H1 (cell line): ENCODE measurements around the gene DLG5. TPM values are rescaled to one million over a fixed set of nuclear protein-coding genes. Genes with fewer than 3 reads are reported as not detected.

Experiments used
- CTCF ChIA-PET: fragments of 300-600 bp; sonication (Branson Sonifier 250); formaldehyde crosslinking; loops from one replicate; lab custom pipeline; 2021; ENCODE audit not compliant: partially characterized antibody; lab: Charles Lee
- POLR2A ChIA-PET: fragments of 300-600 bp; sonication (Branson Sonifier 250); formaldehyde crosslinking; loops from one replicate; lab custom pipeline; 2021; ENCODE audit warnings: inconsistent platforms; ENCODE audit not compliant: partially characterized antibody; lab: Charles Lee
- DNase-seq, 2 experiments: peaks; one replicate each; pipeline versions ENCODE4 v3.0.0 to v3.0.0-alpha.2; 2010 to 2022; ENCODE audit warnings: low spot score in 2 of 2, low read depth in 1 of 2, mixed read lengths in 1 of 2
- FAIRE-seq: peaks from 2 replicates; lab custom pipeline; 2011; peaks lifted over from hg19 to GRCh38; lab: Jason Lieb, UNC
- H2AFZ ChIP-seq: 2 replicates; pipeline ENCODE4 v1.8.1; 2012; ENCODE audit warnings: low read length, inconsistent platforms
- H2AK5ac ChIP-seq: 2 replicates; pipeline ENCODE4 v1.6.1; 2013; ENCODE audit warnings: low read depth, low read length
- H2BK120ac ChIP-seq: replicated peaks from 2 replicates; pipeline ENCODE3; 2013; ENCODE audit warnings: low read depth, low read length, inconsistent platforms
- H2BK12ac ChIP-seq: 2 replicates; pipeline ENCODE4 v1.6.1; 2013; ENCODE audit warnings: low read depth, low read length
- H2BK15ac ChIP-seq: 2 replicates; pipeline ENCODE4 v1.6.1; 2013; ENCODE audit warnings: low read length
- H2BK20ac ChIP-seq: 2 replicates; pipeline ENCODE4 v1.6.1; 2013; ENCODE audit warnings: low read length
- H2BK5ac ChIP-seq: 2 replicates; pipeline ENCODE4 v1.6.1; 2013; ENCODE audit warnings: low read depth, low read length
- H3K14ac ChIP-seq: 2 replicates; pipeline ENCODE4 v1.6.1; 2013; ENCODE audit warnings: inconsistent platforms; ENCODE audit not compliant: insufficient read length
- H3K18ac ChIP-seq: 2 replicates; pipeline ENCODE4 v1.6.1; 2013; ENCODE audit warnings: low read length; ENCODE audit errors: extremely low read depth
- H3K23ac ChIP-seq: 2 replicates; pipeline ENCODE4 v1.6.1; 2013; ENCODE audit warnings: inconsistent platforms; ENCODE audit not compliant: insufficient read length
- H3K23me2 ChIP-seq: 2 replicates; pipeline ENCODE4 v1.6.1; 2013; ENCODE audit warnings: low read depth, low read length
- H3K27ac ChIP-seq: 2 replicates; pipeline ENCODE4 v1.6.1; 2011; ENCODE audit warnings: low read depth, low read length, inconsistent platforms
- H3K27me3 ChIP-seq, 4 experiments: replicated peaks in 1 of 4; 1 replicate in 1 of 4; 2 replicates in 3 of 4; pipeline versions ENCODE4 v1.6.1 to v1.8.1; 2011 to 2013; ENCODE audit warnings: low read length in 3 of 4, mild to moderate bottlenecking in 3 of 4, inconsistent platforms in 2 of 4, mixed read lengths in 2 of 4, moderate library complexity in 1 of 4; ENCODE audit not compliant: control insufficient read depth in 3 of 4, insufficient read depth in 3 of 4; ENCODE audit errors: extremely low read depth in 1 of 4
- H3K36me3 ChIP-seq, 4 experiments: 2 replicates each; pipeline versions ENCODE4 v1.6.1 to v1.8.1; 2011 to 2013; ENCODE audit warnings: mild to moderate bottlenecking in 4 of 4, low read length in 3 of 4, moderate library complexity in 2 of 4, control low read depth in 1 of 4, inconsistent platforms in 1 of 4; ENCODE audit not compliant: insufficient read depth in 4 of 4, control insufficient read depth in 2 of 4
- H3K4ac ChIP-seq: replicated peaks from 2 replicates; pipeline ENCODE3; 2013; ENCODE audit warnings: low read length, low read depth, mixed read lengths, inconsistent platforms; ENCODE audit not compliant: insufficient read length
- H3K4me1 ChIP-seq, 4 experiments: replicated peaks in 1 of 4; 1 replicate in 1 of 4; 2 replicates in 3 of 4; pipeline versions ENCODE4 v1.6.1 to v1.8.1; 2011 to 2013; ENCODE audit warnings: low read length in 3 of 4, inconsistent platforms in 2 of 4, mixed read lengths in 1 of 4; ENCODE audit not compliant: insufficient read depth in 4 of 4, control insufficient read depth in 3 of 4
- H3K4me2 ChIP-seq, 2 experiments: 2 replicates each; pipeline versions ENCODE4 v1.6.1 to v1.8.1; 2011 to 2013; ENCODE audit warnings: low read depth in 2 of 2, low read length in 2 of 2, control low read depth in 1 of 2, inconsistent platforms in 1 of 2, mild to moderate bottlenecking in 1 of 2; ENCODE audit not compliant: insufficient read depth in 1 of 2
- H3K4me3 ChIP-seq, 4 experiments: fragments of 200-600, 300-600 bp in 1 of 4; sonication (generic), shearing (Covaris generic), sonication (Bioruptor Twin) in 1 of 4; 2 replicates each; pipeline versions ENCODE4 v1.5.1 to v1.8.1; 2011 to 2016; ENCODE audit warnings: low read length in 4 of 4, low read depth in 3 of 4, control low read depth in 2 of 4, inconsistent platforms in 2 of 4, mild to moderate bottlenecking in 2 of 4, mixed read lengths in 1 of 4, moderate library complexity in 1 of 4; ENCODE audit not compliant: insufficient read depth in 2 of 4; ENCODE audit errors: extremely low read depth in 1 of 4
- H3K56ac ChIP-seq: replicated peaks from 2 replicates; pipeline ENCODE3; 2013; ENCODE audit warnings: low read depth, mild to moderate bottlenecking, mixed read lengths, low read length, inconsistent platforms; ENCODE audit not compliant: insufficient read length
- H3K79me1 ChIP-seq: 2 replicates; pipeline ENCODE4 v1.6.1; 2013; ENCODE audit warnings: low read depth, low read length, control low read depth
- H3K79me2 ChIP-seq, 2 experiments: 2 replicates each; pipeline versions ENCODE4 v1.6.1 to v1.8.1; 2012 to 2013; ENCODE audit warnings: low read length in 2 of 2, mild to moderate bottlenecking in 2 of 2, inconsistent platforms in 1 of 2; ENCODE audit not compliant: insufficient read depth in 2 of 2, control insufficient read depth in 1 of 2
- H3K9ac ChIP-seq, 4 experiments: replicated peaks in 1 of 4; 1 replicate in 1 of 4; 2 replicates in 3 of 4; pipeline versions ENCODE4 v1.6.1 to v1.8.1; 2011 to 2013; ENCODE audit warnings: low read depth in 3 of 4, low read length in 3 of 4, control low read depth in 2 of 4, mild to moderate bottlenecking in 2 of 4, moderate library complexity in 2 of 4, inconsistent platforms in 1 of 4; ENCODE audit errors: extremely low read depth in 1 of 4
- H3K9me3 ChIP-seq, 2 experiments: 2 replicates each; pipeline versions ENCODE4 v1.6.1 to v1.8.1; 2012 to 2013; ENCODE audit warnings: mild to moderate bottlenecking in 2 of 2, moderate library complexity in 2 of 2, control low read depth in 1 of 2, inconsistent platforms in 1 of 2, low read depth in 1 of 2, low read length in 1 of 2, mixed read lengths in 1 of 2; ENCODE audit not compliant: insufficient read depth in 2 of 2
- H4K20me1 ChIP-seq, 2 experiments: replicated peaks in 1 of 2; 2 replicates each; pipeline versions ENCODE3 to v1.8.1; 2011 to 2013; ENCODE audit warnings: inconsistent platforms in 2 of 2, low read length in 2 of 2, mild to moderate bottlenecking in 1 of 2; ENCODE audit not compliant: insufficient read depth in 2 of 2, control insufficient read depth in 1 of 2
- H4K5ac ChIP-seq: 2 replicates; pipeline ENCODE4 v1.6.1; 2013; ENCODE audit warnings: low read length, low read depth, mixed read lengths, inconsistent platforms; ENCODE audit not compliant: insufficient read length
- H4K8ac ChIP-seq: 2 replicates; pipeline ENCODE4 v1.8.0; 2013; ENCODE audit warnings: mild to moderate bottlenecking, moderate library complexity, low read length, inconsistent platforms; ENCODE audit not compliant: insufficient read depth; ENCODE audit errors: extremely low read depth
- H4K91ac ChIP-seq: replicated peaks from 2 replicates; pipeline ENCODE3; 2013; ENCODE audit warnings: low read length, mixed read lengths, inconsistent platforms; ENCODE audit not compliant: insufficient read length
- BRCA1 ChIP-seq: IDR thresholded peaks from 2 replicates; pipeline ENCODE4 v1.6.1; 2012; ENCODE audit warnings: low read depth, low read length, improper control_type of control experiment
- CEBPB ChIP-seq: IDR thresholded peaks from 2 replicates; pipeline ENCODE4 v1.6.1; 2012; ENCODE audit warnings: low read depth, low read length
- NRF1 ChIP-seq: IDR thresholded peaks from 2 replicates; pipeline ENCODE4 v1.6.1; 2011; ENCODE audit warnings: mild to moderate bottlenecking, low read depth, low read length, improper control_type of control experiment
- PHF8 ChIP-seq: fragments of 200-600 bp; sonication (generic); conservative IDR thresholded peaks from 2 replicates; pipeline ENCODE4 v1.7.1; 2012; ENCODE audit warnings: low read depth, mild to moderate bottlenecking, inconsistent platforms, low read length, moderate library complexity
- WGBS, 2 experiments: shearing (Covaris generic) in 1 of 2; methylation state at CpG; one replicate each; pipeline versions ENCODE4 v1.1.6 to v1.1.7; 2013 to 2015; ENCODE audit warnings: low lambda C conversion rate in 2 of 2, mixed read lengths in 2 of 2, inconsistent platforms in 1 of 2, low coverage in 1 of 2, missing lambda C conversion rate in 1 of 2; ENCODE audit not compliant: insufficient replicate concordance in 2 of 2, insufficient coverage in 1 of 2, insufficient read length in 1 of 2; ENCODE audit errors: extremely low coverage in 1 of 2, missing lambda C conversion rate in 1 of 2; 5-methylcytosine and 5-hydroxymethylcytosine counted together
- polyA plus RNA-seq, 7 experiments: library from polyadenylated mRNA; depleted of rRNA in 3 of 7; stranded (reverse) in 5 of 7; unstranded in 2 of 7; fragments of >200 nt in 5 of 7; fragments of 200-250 nt in 2 of 7; gene quantifications; 1 replicate in 5 of 7; 2 replicates in 1 of 7; 4 replicates in 1 of 7; pipeline versions ENCODE4 v1.2.1 to v1.2.3, GENCODE V29; 2011 to 2013; ENCODE audit warnings: missing spikeins in 2 of 7, mixed read lengths in 2 of 7
- total RNA-seq: library from RNA; stranded (reverse); fragmentation: NEBNext Ultra II Directional; extraction: Animal tissue kit (Norgen Biotek cat#: 25700); gene quantifications from 2 replicates; pipeline ENCODE4 v1.2.1, GENCODE V29; 2021

Gene DLG5
- total and polyA plus RNA-seq, 2 of the 8 experiments (the other 6 are each of a cell fraction or from before 2014, with no cell fraction given) = 15.6 to 71.4 TPM

DNA sequence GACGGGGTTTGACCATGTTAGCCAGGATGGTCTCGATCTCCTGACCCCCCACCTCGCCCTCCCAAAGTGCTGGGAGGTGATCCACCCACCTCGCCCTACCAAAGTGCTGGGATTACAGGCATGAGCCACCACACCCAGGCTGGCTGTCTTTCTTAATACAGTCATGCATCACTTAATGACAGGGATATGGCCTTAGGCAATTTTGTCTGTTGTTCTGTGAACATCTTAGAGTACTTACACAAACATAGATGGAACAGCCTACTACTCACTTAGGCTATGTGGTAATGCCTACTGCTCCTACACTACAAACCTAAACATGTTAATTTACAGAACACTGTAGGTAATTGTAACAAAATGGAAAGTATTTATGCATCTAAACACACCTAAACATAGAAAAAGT lies 182.3 kb downstream of the DLG5 start:
- Histone ChIP-seq H3K23ac (no peak overlapping the region), H3K4me1 (no peaks in the 10 kb centered on the region), H4K8ac (no peak overlapping the region), H3K27me3 (peaks cover 0 to 3% (median 0%) of the 10 kb centered on the region in 4 experiments; a peak in 1 of 7 replicates), H3K18ac (no peak overlapping the region), H3K4me3 (no peak overlapping the region), H3K4me2 (no peak overlapping the region), H3K14ac (no peak overlapping the region), H3K9me3 (peaks cover 9 to 11% of the 10 kb centered on the region in 2 experiments), H2BK12ac (no peak overlapping the region), H2BK5ac (no peak overlapping the region), H3K79me2 (no peaks in the 10 kb centered on the region), H3K27ac (no peak overlapping the region), H2AK5ac (no peak overlapping the region), H4K91ac (no peak overlapping the region), H2AFZ (no peak overlapping the region), H2BK120ac (no peak overlapping the region), H2BK15ac (no peak overlapping the region), H3K9ac (no peak overlapping the region), H4K20me1 (no peaks in the 10 kb centered on the region), H3K56ac (no peak overlapping the region), H3K36me3 (no peaks in the 10 kb centered on the region), H2BK20ac (no peak overlapping the region), H3K79me1 (no peaks in the 10 kb centered on the region), H3K4ac (no peak overlapping the region), H3K23me2 (no peaks in the 10 kb centered on the region), H4K5ac (no peak overlapping the region)
- DNase-seq (no peak), FAIRE-seq (no peak)
- CTCF ChIA-PET = no interaction called here
- TF ChIP-seq BRCA1 (no peak), PHF8 (no peak), NRF1 (no peak), CEBPB (no peak)
- POLR2A ChIA-PET = no interaction called here
- WGBS, 2 experiments = 100% methylated on average over 4 of the region's 4 CpGs; no CpG with 5 or more reads in 1 of the 2 experiments
